Nephron progenitor cell (in vitro differentiated cells): ENCODE data around the gene SRSF2.
"Not testable (repeated sequence)": the region's sequence is repeated elsewhere in the genome, so short reads cannot be mapped to it uniquely, and the experiment has no call there.

Experiments used
- DNase-seq: peaks from one replicate; pipeline ENCODE4 v3.0.0; 2021
- H3K27ac Mint-ChIP-seq: 2 replicates; pipeline ENCODE4 v1.8.0; 2021; ENCODE audit warnings: mild to moderate bottlenecking, moderate library complexity, mixed read lengths
- H3K27me3 Mint-ChIP-seq: 2 replicates; pipeline ENCODE4 v1.8.0; 2021; ENCODE audit warnings: mild to moderate bottlenecking, low read depth, mixed read lengths; ENCODE audit not compliant: poor library complexity
- H3K36me3 Mint-ChIP-seq: 2 replicates; pipeline ENCODE4 v1.8.0; 2021; ENCODE audit warnings: low read depth, mixed read lengths
- H3K4me1 Mint-ChIP-seq: 2 replicates; pipeline ENCODE4 v1.8.0; 2021; ENCODE audit warnings: mixed read lengths
- H3K4me3 Mint-ChIP-seq: 2 replicates; pipeline ENCODE4 v1.8.0; 2021; ENCODE audit warnings: mild to moderate bottlenecking, moderate library complexity, mixed read lengths
- H3K9me3 Mint-ChIP-seq: 2 replicates; pipeline ENCODE4 v1.8.0; 2021; ENCODE audit warnings: mild to moderate bottlenecking, moderate library complexity, mixed read lengths
- TF ChIP-seq, protein P1 (sequence below): fragments of 200-600 bp; sonication (generic); IDR thresholded peaks from 2 replicates; pipeline ENCODE4 v1.5.0; 2021; ENCODE audit warnings: antibody characterized with exemption

The SRSF2 gene

DNA sequence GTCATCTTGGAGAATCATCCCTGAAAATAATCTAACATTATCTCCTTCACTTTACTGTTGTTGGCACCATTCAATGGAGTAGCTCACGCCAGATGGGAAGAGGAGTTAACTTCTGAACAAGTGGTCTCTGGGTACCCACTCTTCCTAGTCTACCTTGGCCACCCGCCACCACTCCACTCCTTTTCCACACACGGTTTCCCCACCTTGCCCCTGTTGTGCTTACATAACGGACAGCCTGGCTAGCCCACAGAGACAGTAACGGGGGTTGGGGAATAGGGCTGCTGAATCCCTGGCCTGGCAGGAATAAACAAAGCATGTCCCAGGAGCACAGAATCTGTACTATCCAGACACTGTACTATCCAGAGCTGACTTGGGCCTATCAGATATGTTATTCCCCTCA is 22.8 kb downstream of the SRSF2 start:
- Mint-ChIP-seq H3K9me3 (no peaks in the 10 kb centered on the region), H3K36me3 (peaks cover 14% of the 10 kb centered on the region), H3K27me3 (peaks cover 16% of the 10 kb centered on the region), H3K4me3 (no peak overlapping the region), H3K4me1 (peaks cover 16% of the 10 kb centered on the region), H3K27ac (no peak overlapping the region)
- no peak for DNase-seq
- TF ChIP-seq, protein P1, sequence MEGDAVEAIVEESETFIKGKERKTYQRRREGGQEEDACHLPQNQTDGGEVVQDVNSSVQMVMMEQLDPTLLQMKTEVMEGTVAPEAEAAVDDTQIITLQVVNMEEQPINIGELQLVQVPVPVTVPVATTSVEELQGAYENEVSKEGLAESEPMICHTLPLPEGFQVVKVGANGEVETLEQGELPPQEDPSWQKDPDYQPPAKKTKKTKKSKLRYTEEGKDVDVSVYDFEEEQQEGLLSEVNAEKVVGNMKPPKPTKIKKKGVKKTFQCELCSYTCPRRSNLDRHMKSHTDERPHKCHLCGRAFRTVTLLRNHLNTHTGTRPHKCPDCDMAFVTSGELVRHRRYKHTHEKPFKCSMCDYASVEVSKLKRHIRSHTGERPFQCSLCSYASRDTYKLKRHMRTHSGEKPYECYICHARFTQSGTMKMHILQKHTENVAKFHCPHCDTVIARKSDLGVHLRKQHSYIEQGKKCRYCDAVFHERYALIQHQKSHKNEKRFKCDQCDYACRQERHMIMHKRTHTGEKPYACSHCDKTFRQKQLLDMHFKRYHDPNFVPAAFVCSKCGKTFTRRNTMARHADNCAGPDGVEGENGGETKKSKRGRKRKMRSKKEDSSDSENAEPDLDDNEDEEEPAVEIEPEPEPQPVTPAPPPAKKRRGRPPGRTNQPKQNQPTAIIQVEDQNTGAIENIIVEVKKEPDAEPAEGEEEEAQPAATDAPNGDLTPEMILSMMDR, result no peak

DNA sequence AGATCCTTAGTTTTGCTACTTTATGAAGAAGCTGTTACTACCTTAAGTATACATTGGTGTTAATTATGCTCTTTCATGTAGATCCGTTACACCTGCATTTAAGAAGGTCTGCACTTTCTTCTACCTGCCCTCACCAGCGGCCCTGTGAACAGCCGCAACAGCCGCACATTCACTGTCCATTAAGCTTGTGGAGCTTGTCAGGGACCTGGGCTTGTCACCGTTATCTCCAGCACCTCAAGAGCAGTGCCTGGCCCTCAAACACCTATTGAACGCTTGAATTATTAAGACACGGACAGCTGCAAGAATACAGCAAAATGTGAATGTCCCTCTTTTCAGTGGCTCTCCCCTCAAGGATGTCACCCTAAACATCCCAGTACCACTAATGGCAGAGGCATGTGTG is 23.4 kb downstream of the SRSF2 start:
- H3K27ac Mint-ChIP-seq, result no peak overlapping the region
- DNase-seq, result no peak
- H3K4me3 Mint-ChIP-seq, result peak overlapping the region; percentile 5

DNA sequence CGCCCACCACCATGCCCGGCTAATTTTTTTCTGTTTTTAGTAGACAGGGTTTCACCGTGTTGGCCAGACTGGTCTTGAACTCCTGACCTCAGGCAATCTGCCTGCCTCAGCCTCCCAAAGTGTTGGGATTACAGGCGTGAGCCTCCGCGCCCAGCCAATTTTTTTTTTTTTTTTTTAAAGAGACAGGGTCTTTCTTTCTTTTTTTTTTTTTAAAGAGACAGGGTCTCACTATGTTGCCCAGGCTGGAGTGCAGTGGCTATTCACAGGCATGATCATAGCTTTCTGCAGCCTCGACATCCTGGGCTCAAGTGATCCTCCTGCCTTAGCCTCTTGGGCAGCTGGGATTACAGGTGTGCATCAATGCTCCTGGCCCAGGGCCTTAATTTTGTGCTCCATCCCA is 24.8 kb downstream of the SRSF2 start:
- H3K27ac Mint-ChIP-seq, H3K36me3 Mint-ChIP-seq, DNase-seq, H3K9me3 Mint-ChIP-seq, H3K4me3 Mint-ChIP-seq: not testable (repeated sequence)
- peaks cover 27% of the 10 kb centered on the region for H3K27me3 Mint-ChIP-seq
- H3K4me1 Mint-ChIP-seq, result peaks cover 34% of the 10 kb centered on the region

More for the DNA sequence above, 23.4 kb downstream of the SRSF2 start:
- Mint-ChIP-seq H3K4me1 (peaks cover 22% of the 10 kb centered on the region), H3K27me3 (peaks cover 16% of the 10 kb centered on the region), H3K9me3 (no peaks in the 10 kb centered on the region), H3K36me3 (peaks cover 9% of the 10 kb centered on the region)
- TF ChIP-seq, protein P1, result no peak

DNA sequence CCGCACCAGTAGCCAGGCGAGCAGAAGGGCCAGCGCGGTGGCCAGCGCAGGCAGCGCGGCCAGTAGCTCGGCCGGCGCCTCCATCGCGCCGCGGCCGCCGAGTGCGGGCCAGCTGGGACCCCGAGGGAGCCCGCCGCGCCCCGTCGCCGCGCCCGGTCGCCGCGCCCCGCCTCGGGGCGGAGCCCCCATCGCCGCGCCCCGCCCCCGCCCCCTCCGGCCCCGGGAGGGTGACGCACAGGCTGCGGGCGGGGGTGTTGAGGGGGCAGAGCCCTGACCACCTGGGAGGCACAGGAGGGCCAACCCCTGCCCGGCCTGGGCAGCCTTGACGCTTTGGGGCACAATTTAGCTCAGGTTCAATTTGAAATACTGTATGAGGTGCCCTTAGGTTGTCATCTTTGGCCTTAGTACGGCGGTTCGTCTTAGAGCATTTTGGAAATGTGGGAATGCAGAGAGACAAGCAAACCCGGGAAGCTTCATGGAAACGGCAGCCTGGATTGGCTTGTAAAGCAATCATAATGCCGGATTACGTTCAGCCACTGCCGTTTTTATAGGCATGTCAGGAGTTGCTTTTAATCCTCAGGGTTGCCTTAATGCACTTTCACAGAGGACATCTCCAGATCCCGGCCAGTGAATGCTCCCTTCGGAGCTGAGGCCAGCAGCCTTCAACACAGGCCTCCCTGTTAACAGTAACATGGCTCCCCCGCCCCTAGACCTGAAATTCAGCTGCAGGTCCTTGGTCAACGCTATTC is 26.1 kb downstream of the SRSF2 start, which contains the start of gene MXRA7:
Gene MXRA7 (minus strand): TSS at position 103 of the 749 bp plus-strand sequence. CDS start 19 bp downstream, at position 84.
- peak; percentile 77 for DNase-seq
- Mint-ChIP-seq H3K36me3 (no peaks in the 10 kb centered on the region), H3K9me3 (no peaks in the 10 kb centered on the region), H3K4me1 (peaks cover 34% of the 10 kb centered on the region), H3K27ac (peak within 1 kb of the TSS; percentile 91), H3K4me3 (peak within 1 kb of the TSS; percentile 87), H3K27me3 (peaks cover 32% of the 10 kb centered on the region)
- TF ChIP-seq, protein P1, result no peak

DNA sequence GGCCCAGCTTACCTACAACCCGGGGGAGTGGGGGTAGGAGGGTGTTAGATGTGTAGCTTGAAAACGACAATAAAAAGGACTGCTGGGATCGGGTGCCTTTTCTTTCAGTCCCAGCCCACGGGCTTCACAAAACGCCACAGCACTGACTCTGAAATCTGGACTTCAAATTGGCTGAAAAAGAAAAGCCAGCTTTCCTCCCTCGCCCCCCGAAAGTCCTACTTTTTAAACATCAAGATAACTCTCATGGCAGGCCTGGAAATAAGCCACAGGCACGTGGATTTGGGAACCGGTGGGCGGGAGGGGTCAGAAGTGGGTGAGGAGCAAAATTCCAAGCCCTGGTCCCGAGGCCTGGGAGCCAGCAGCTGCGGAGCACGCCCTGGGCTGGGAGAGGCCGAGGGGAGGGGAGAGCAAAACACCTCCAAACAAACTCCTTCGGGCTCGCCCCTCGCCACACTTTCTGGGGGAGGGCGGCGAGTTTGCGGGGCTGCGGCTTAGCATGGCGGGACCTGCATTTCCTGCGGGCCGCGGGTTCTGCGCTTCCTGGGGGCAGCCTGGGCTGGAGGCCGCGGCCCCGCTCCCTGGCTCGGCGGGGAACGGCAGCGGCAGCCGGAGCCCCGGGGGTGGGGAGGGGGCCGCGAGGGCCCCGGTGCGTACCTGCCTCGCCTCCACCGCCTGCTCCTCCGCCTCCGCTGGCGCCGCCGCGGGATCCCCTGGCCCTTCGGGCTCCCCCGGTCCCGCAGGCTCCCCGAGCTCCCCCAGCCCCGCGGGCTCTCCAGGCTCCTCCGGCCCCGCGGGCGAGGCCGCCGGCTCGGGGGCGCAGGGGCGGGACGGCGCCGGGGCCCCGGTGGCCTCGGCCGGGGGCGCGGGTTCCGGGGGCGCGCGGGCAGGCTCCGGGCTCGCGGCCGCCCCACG is 26.9 kb downstream of the SRSF2 start:
- DNase-seq, result peak; percentile 34
- peak overlapping the region; percentile 87 for H3K4me3 Mint-ChIP-seq
- H3K36me3 Mint-ChIP-seq, H3K9me3 Mint-ChIP-seq, H3K27ac Mint-ChIP-seq: not testable (repeated sequence)
- peaks cover 39% of the 10 kb centered on the region for H3K27me3 Mint-ChIP-seq
- H3K4me1 Mint-ChIP-seq, result peaks cover 34% of the 10 kb centered on the region

DNA sequence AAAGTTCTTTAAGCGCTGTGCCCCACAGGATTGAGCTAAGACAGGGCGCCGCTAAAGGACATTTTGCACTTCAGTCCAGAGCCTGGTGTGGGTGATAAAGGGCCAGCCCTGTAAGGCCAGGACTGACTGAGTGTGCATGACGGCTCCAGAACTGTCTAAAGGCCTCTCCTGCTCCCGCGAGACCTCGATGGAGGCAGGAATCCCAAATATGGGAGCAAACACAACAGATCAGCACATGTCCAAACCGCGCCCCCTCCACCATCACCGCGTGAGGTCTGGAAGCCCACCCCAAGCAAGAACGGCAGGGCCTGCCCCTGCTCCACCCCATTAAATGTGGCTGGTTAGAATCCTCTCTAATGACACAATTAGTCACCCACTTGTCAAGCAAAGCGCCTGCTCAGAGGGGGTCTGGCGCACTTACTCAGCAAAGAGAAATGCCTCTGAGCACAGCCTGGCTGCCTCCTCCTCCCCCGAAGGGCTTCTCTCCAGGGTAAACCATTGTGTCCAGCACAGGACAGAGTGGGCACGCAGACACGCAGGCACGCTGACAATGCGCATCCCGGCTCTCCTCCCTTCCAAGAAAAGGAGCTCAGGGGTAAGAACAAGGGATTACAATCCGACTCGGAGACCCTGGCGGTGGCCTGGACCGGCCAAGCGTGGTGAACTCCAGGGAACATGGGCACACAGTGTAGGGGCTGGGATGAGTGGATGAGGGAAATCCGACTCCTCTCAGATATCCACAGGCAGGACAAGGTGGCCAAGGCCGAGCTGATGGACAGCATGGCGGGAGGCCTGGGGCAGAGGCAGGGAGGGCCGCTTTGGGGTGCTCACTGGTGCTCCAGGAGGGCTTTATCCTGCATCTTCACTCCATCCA is 27.8 kb downstream of the SRSF2 start:
- Mint-ChIP-seq H3K27me3 (peaks cover 43% of the 10 kb centered on the region), H3K27ac (peak overlapping the region; percentile 66), H3K36me3 (no peaks in the 10 kb centered on the region), H3K4me1 (peaks cover 34% of the 10 kb centered on the region), H3K9me3 (no peaks in the 10 kb centered on the region), H3K4me3 (peak overlapping the region; percentile 87)
- TF ChIP-seq, protein P1, result no peak
- peak; percentile 77 for DNase-seq
